Measurements from ENCODE around the gene PARN.

GRCh38 chr16:14487579-14487978, 142.5 kb downstream of the PARN start:
- TF ChIP-seq, protein P1, sequence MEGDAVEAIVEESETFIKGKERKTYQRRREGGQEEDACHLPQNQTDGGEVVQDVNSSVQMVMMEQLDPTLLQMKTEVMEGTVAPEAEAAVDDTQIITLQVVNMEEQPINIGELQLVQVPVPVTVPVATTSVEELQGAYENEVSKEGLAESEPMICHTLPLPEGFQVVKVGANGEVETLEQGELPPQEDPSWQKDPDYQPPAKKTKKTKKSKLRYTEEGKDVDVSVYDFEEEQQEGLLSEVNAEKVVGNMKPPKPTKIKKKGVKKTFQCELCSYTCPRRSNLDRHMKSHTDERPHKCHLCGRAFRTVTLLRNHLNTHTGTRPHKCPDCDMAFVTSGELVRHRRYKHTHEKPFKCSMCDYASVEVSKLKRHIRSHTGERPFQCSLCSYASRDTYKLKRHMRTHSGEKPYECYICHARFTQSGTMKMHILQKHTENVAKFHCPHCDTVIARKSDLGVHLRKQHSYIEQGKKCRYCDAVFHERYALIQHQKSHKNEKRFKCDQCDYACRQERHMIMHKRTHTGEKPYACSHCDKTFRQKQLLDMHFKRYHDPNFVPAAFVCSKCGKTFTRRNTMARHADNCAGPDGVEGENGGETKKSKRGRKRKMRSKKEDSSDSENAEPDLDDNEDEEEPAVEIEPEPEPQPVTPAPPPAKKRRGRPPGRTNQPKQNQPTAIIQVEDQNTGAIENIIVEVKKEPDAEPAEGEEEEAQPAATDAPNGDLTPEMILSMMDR (IDR thresholded peaks at IDR 0.05), result no peak
- no peak for TF ChIP-seq POLR2A (IDR thresholded peaks at IDR 0.05)

All from body of pancreas (tissue), 4 donors.